ENCODE measurements around the gene GPR183.

DNA sequence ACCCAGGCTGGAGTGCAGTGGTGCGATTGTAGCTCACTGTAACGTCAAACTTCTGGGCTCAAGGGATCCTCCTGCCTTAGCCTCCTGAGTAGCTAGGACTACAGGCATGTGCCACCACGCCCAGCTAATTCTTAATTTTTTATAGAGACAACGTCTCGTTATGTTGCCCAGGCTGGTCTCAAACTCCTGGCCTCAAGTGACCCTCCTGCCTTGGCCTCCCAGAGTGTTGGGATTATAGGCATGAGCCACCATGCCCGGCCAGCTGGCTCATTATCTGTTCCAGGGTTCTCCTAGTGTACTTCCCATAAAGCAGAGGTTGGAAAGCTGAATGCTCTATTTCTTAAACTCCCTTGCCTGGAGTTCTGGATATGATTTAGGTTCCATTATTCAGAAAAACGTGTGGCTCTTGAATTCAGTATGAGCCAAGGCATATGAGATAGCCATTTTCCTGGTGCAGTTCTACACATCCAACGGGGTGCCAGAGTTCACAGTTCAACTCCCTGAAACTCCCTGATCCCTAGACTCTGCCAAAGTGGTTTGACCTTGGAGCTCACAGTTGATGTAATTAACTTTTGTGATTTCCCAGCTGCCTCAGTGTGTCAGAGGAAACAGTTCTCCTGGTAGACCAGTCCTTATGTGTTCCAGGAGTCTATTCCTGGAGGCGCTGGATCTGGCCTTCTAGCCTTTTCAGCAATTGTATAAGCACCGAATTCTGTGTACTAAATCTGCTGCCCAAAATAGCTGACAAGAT is 21.6 kb downstream of the GPR183 start:
- TF ChIP-seq, protein P1, sequence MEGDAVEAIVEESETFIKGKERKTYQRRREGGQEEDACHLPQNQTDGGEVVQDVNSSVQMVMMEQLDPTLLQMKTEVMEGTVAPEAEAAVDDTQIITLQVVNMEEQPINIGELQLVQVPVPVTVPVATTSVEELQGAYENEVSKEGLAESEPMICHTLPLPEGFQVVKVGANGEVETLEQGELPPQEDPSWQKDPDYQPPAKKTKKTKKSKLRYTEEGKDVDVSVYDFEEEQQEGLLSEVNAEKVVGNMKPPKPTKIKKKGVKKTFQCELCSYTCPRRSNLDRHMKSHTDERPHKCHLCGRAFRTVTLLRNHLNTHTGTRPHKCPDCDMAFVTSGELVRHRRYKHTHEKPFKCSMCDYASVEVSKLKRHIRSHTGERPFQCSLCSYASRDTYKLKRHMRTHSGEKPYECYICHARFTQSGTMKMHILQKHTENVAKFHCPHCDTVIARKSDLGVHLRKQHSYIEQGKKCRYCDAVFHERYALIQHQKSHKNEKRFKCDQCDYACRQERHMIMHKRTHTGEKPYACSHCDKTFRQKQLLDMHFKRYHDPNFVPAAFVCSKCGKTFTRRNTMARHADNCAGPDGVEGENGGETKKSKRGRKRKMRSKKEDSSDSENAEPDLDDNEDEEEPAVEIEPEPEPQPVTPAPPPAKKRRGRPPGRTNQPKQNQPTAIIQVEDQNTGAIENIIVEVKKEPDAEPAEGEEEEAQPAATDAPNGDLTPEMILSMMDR (IDR thresholded peaks at IDR 0.05) = no peak
- no peak for TF ChIP-seq ZFX (IDR thresholded peaks at IDR 0.05; ENCODE audit: borderline replicate concordance)
